Natural killer cell (primary cell): ENCODE data around the gene GDI2. TPM values are rescaled to one million over a fixed set of nuclear protein-coding genes. Genes with fewer than 3 reads are reported as not detected.

Experiments
- ATAC-seq, 3 donors: fragments of 150-1000 bp in 2 of 3; fragments of 200-7000 bp in 1 of 3; cut with Tn5 transposase; 1 replicate in 1 of 3; 2 replicates in 2 of 3; pipeline ENCODE4 v1.10.0; 2021; ENCODE audit warnings: mild to moderate bottlenecking in 2 of 3, moderate library complexity in 2 of 3
- DNase-seq, 2 donors: peaks; one replicate each; pipeline versions ENCODE4 v3.0.0 to v3.0.0-alpha.2; 2013 to 2021; ENCODE audit warnings: mixed read lengths in 1 of 2
- H3K27ac ChIP-seq: one replicate; pipeline ENCODE4 v1.5.1; 2013; ENCODE audit warnings: mild to moderate bottlenecking, low read length
- H3K27me3 ChIP-seq: one replicate; pipeline ENCODE4 v1.6.1; 2013; ENCODE audit warnings: low read length; ENCODE audit not compliant: control insufficient read depth, insufficient read depth
- H3K36me3 ChIP-seq: one replicate; pipeline ENCODE4 v1.6.1; 2013; ENCODE audit warnings: low read length; ENCODE audit not compliant: control insufficient read depth, insufficient read depth
- H3K4me1 ChIP-seq: one replicate; pipeline ENCODE4 v1.6.1; 2013; ENCODE audit warnings: low read length; ENCODE audit not compliant: control insufficient read depth, insufficient read depth
- H3K4me3 ChIP-seq: one replicate; pipeline ENCODE4 v1.5.1; 2013; ENCODE audit warnings: low read length
- H3K9me3 ChIP-seq: one replicate; pipeline ENCODE4 v1.6.1; 2013; ENCODE audit warnings: low read length; ENCODE audit not compliant: control insufficient read depth, insufficient read depth
- H3K27ac Mint-ChIP-seq, 2 donors: one replicate each; pipeline ENCODE4 v1.8.0; 2022; ENCODE audit warnings: mild to moderate bottlenecking in 2 of 2, mixed read lengths in 2 of 2, moderate library complexity in 1 of 2
- H3K27me3 Mint-ChIP-seq, 2 donors: one replicate each; pipeline ENCODE4 v1.8.0; 2022; ENCODE audit warnings: low read depth in 2 of 2, mixed read lengths in 2 of 2
- H3K36me3 Mint-ChIP-seq: one replicate; pipeline ENCODE4 v1.8.0; 2022; ENCODE audit warnings: mixed read lengths
- H3K4me1 Mint-ChIP-seq, 2 donors: one replicate each; pipeline ENCODE4 v1.8.0; 2022; ENCODE audit warnings: mixed read lengths in 2 of 2
- H3K4me3 Mint-ChIP-seq: one replicate; pipeline ENCODE4 v1.8.0; 2022; ENCODE audit warnings: mild to moderate bottlenecking, moderate library complexity, mixed read lengths
- H3K9me3 Mint-ChIP-seq, 2 donors: one replicate each; pipeline ENCODE4 v1.8.0; 2022; ENCODE audit warnings: mixed read lengths in 2 of 2
- CTCF ChIP-seq: fragments of 200-600 bp; IDR thresholded peaks from one replicate; pipeline ENCODE4 v1.8.0; 2022; ENCODE audit warnings: antibody characterized with exemption
- WGBS: methylation state at CpG from one replicate; pipeline ENCODE4 v1.1.7; 2013; ENCODE audit warnings: missing lambda C conversion rate; ENCODE audit not compliant: insufficient coverage; 5-methylcytosine and 5-hydroxymethylcytosine counted together
- intact Hi-C: fragments of 100-400 bp; cut with micrococcal nuclease; formaldehyde crosslinking; loops from one replicate; pipeline ENCODE4 v1.14.2; 2022
- total RNA-seq, 4 donors: library from RNA; stranded (reverse); fragments of 120-200 nt in 1 of 4; gene quantifications; one replicate each; pipeline versions ENCODE4 v1.2.3 to v1.2.4, GENCODE V29; 2013 to 2022

GDI2 gene
- total RNA-seq, 3 donors from 2014 or later (not counting 1 experiment from before 2014, with no cell fraction given) = 97.9 to 104 (median 104) TPM

- intact Hi-C loops = no loop called here
- Mint-ChIP-seq H3K9me3 (no peaks in the 10 kb centered on the region), H3K27ac (peak overlapping the region; percentile 69 to 74), H3K4me1 (peaks cover 61 to 62% of the 10 kb centered on the region in 2 donors), H3K27me3 (no peaks in the 10 kb centered on the region), H3K4me3 (no peak overlapping the region), H3K36me3 (no peaks in the 10 kb centered on the region)
- Histone ChIP-seq H3K36me3 (no peaks in the 10 kb centered on the region), H3K4me3 (no peak overlapping the region), H3K9me3 (no peaks in the 10 kb centered on the region), H3K27me3 (no peaks in the 10 kb centered on the region), H3K27ac (no peak overlapping the region), H3K4me1 (peaks cover 11% of the 10 kb centered on the region)
- no peak for ATAC-seq
- DNase-seq = no peak
- 68% methylated on average over 2 of the region's 2 CpGs for WGBS
- no peak for TF ChIP-seq CTCF
Measured at GRCh38 chr10:5806745-5807144, 6.5 kb downstream of the GDI2 start.

- 71% methylated on average over 3 of the region's 4 CpGs for WGBS
- peaks cover 52% of the 10 kb centered on the region in 2 donors for H3K4me1 Mint-ChIP-seq
- no peak overlapping the region for H3K27ac ChIP-seq
- H3K27me3 ChIP-seq = no peaks in the 10 kb centered on the region
- peaks cover 6% of the 10 kb centered on the region for H3K4me1 ChIP-seq
- no peaks in the 10 kb centered on the region for H3K36me3 Mint-ChIP-seq
- H3K9me3 ChIP-seq = no peaks in the 10 kb centered on the region
- H3K36me3 ChIP-seq = no peaks in the 10 kb centered on the region
- no peak for ATAC-seq
- no peak overlapping the region for H3K4me3 Mint-ChIP-seq
- H3K9me3 Mint-ChIP-seq = no peaks in the 10 kb centered on the region
- H3K27me3 Mint-ChIP-seq = no peaks in the 10 kb centered on the region
- intact Hi-C loops = no loop called here
- no peak for DNase-seq
- no peak for TF ChIP-seq CTCF
- no peak overlapping the region for H3K4me3 ChIP-seq
- peak overlapping the region; percentile 56 to 74 for H3K27ac Mint-ChIP-seq
Measured at GRCh38 chr10:5805711-5806110, 7.5 kb downstream of the GDI2 start.

GRCh38 chr10:5805260-5805659, 8.0 kb downstream of the GDI2 start:
- peaks cover 3% of the 10 kb centered on the region for H3K36me3 ChIP-seq
- Mint-ChIP-seq H3K27ac (no peak overlapping the region), H3K4me1 (peaks cover 52% of the 10 kb centered on the region in 2 donors), H3K27me3 (no peaks in the 10 kb centered on the region), H3K36me3 (no peaks in the 10 kb centered on the region), H3K9me3 (no peaks in the 10 kb centered on the region), H3K4me3 (no peak overlapping the region)
- H3K27me3 ChIP-seq = no peaks in the 10 kb centered on the region
- H3K27ac ChIP-seq = no peak overlapping the region
- WGBS = 89% methylated on average over 2 of the region's 2 CpGs
- no peak overlapping the region for H3K4me3 ChIP-seq
- DNase-seq (no peak), ATAC-seq (no peak)
- H3K4me1 ChIP-seq = peaks cover 6% of the 10 kb centered on the region
- no peaks in the 10 kb centered on the region for H3K9me3 ChIP-seq
- intact Hi-C loops = no loop called here
- TF ChIP-seq CTCF = no peak

- DNase-seq (no peak), ATAC-seq (no peak)
- Mint-ChIP-seq H3K4me3 (no peak overlapping the region), H3K9me3 (no peaks in the 10 kb centered on the region), H3K27ac (peak overlapping the region in 1 of 2 donors; percentile 3), H3K36me3 (peaks cover under 1% of the 10 kb centered on the region), H3K27me3 (no peaks in the 10 kb centered on the region), H3K4me1 (peaks cover 48 to 50% of the 10 kb centered on the region in 2 donors)
- WGBS = 83% methylated on average over 3 of the region's 4 CpGs
- Histone ChIP-seq H3K27me3 (no peaks in the 10 kb centered on the region), H3K4me3 (no peak overlapping the region), H3K4me1 (peaks cover 6% of the 10 kb centered on the region), H3K36me3 (peaks cover 12% of the 10 kb centered on the region), H3K27ac (no peak overlapping the region), H3K9me3 (no peaks in the 10 kb centered on the region)
- intact Hi-C loops = no loop called here
- TF ChIP-seq CTCF = no peak
Measured at GRCh38 chr10:5804386-5804785, 8.8 kb downstream of the GDI2 start.
